ENCODE data around the gene NEGR1. TPM values are rescaled to one million over a fixed set of nuclear protein-coding genes. Genes with fewer than 3 reads are reported as not detected.

The NEGR1 gene
- polyA plus RNA-seq, 3 donors, result 1.6 to 45.8 (median 10.3) TPM

DNA sequence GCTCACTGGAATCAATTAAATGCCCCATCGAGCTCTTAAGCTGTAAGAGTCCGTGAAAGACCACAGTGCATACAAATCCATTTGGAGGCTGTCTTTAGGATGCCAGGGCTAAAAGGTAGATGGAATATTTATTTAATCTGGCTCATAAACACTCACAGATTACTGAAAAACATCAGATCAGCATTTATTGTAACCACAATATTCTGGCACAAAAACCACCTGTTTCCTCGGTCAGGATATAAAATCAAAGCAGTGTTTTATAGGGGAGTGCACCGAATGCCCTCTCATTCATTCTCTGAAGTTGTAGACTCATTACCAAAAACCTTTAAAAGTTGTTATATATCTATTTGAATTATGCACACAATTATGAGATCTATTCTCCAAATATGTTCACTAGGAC lies 500.9 kb downstream of the NEGR1 start:
- WGBS, 3 donors, result 74 to 90% (median 74%) methylated on average over 4 of the region's 4 CpGs
- H3K27ac ChIP-seq (ENCODE audit: low read depth, low read length), result no peak overlapping the region

GRCh38 chr1:71780681-71781080 lies 501.7 kb downstream of the NEGR1 start:
- H3K27ac ChIP-seq (ENCODE audit: low read depth, low read length), result no peak overlapping the region
- 93 to 96% (median 93%) methylated on average over 3 of the region's 3 CpGs for whole genome bisulfite sequencing, 3 donors

- 52 to 58% (median 56%) methylated on average over 1 of the region's 1 CpG for WGBS, 3 donors
- H3K27ac ChIP-seq (ENCODE audit: low read depth, low read length), result no peak overlapping the region
These were observed 503.4 kb downstream of the NEGR1 start for GRCh38 chr1:71778940-71779339.

DNA sequence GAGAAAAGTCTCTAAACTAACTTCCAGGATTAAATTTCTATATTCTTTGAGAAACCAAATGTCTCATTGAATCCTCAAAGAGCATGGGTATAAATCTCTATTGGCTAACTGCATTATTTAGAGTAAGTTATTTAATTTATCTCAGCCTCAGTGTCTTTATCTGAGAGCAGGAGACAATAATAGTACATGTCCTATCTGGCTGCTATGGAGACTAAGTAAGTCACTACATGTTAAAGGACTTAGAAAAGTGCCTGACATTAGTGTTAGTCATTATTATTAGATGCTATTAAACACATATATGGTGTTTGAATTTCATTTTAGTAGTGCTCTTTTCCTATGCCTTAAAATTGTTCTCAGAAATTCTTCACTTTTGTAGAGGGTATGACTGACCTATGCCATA lies 505.2 kb downstream of the NEGR1 start:
- H3K27ac ChIP-seq (ENCODE audit: low read depth, low read length), result no peak overlapping the region

- H3K27ac ChIP-seq (ENCODE audit: low read depth, low read length), result no peak overlapping the region
- 40 to 65% (median 63%) methylated on average over 1 of the region's 1 CpG for WGBS, 3 donors
These were observed 507.6 kb downstream of the NEGR1 start for GRCh38 chr1:71774705-71775104.

DNA sequence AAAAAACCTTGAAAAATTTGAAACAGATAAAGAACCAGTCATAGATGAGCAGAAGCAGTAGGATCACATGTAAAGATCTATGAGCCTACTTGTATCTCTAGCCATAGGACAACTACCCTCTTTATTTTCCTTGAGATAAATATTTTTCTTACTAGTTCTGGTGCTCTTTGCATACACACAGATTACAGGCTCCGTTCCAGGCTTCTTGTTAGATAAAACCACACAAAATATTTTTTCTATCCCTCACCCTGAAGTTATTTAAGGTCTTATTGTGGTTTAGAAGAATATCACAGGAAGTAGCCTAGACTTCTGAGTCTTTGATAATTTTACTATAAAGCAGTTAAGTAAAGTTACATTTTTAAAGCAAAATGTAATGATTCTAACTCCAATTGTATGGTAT lies 512.2 kb downstream of the NEGR1 start:
- 46 to 66% (median 58%) methylated on average over 1 of the region's 1 CpG for WGBS, 3 donors
- no peak overlapping the region for H3K27ac ChIP-seq (ENCODE audit: low read depth, low read length)

GRCh38 chr1:71766748-71767147 lies 515.6 kb downstream of the NEGR1 start:
- WGBS, 3 donors, result 68 to 84% (median 71%) methylated on average over 4 of the region's 4 CpGs
- H3K27ac ChIP-seq (ENCODE audit: low read depth, low read length), result no peak overlapping the region

- H3K27ac ChIP-seq (ENCODE audit: low read depth, low read length), result no peak overlapping the region
- WGBS, 3 donors, result 40 to 63% (median 60%) methylated on average over 1 of the region's 1 CpG
These were observed 519.7 kb downstream of the NEGR1 start for GRCh38 chr1:71762514-71763255.

DNA sequence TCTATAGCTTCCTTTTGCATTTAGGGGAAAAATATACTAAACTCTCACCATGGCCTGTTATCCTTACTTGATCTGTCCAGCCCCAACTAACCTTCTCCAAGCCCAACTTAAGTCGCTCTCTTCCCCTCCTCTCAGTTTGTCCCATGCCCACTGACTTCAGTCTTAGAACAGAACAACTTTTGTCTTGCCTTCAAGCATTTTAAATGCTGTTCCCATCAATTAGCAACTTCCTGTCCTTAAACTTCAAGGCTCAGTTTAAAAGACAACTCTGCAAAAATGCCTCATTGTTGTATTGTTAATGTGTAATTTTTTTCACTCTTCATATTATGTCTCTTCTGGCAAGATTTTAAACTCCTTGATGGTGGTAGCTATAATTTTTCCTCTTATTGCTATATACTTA lies 526.9 kb downstream of the NEGR1 start:
- H3K27ac ChIP-seq (ENCODE audit: low read depth, low read length), result no peak overlapping the region
- WGBS, 3 donors, result 81 to 91% (median 87%) methylated on average over 1 of the region's 1 CpG

DNA sequence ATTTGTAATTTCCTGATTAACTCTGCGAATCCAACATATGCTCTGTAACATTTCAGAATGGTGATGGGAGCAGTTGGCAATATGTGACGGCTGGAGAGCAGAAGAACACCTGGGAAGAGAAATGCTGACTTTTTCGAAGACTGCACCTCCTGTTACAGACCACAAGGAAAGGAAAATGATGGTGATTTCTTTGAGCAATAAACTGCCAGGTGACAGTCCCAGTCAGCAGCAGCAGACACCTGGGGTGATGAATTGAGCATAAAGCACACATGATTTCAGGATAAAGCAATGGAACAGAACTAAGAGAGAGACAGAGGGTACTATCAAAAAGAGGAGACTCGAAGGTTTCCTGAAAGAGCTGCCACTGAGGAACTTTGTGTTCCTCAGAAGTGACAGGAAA lies 528.6 kb downstream of the NEGR1 start:
- WGBS, 3 donors, result 74 to 85% (median 83%) methylated on average over 4 of the region's 4 CpGs
- H3K27ac ChIP-seq (ENCODE audit: low read depth, low read length), result no peak overlapping the region

DNA sequence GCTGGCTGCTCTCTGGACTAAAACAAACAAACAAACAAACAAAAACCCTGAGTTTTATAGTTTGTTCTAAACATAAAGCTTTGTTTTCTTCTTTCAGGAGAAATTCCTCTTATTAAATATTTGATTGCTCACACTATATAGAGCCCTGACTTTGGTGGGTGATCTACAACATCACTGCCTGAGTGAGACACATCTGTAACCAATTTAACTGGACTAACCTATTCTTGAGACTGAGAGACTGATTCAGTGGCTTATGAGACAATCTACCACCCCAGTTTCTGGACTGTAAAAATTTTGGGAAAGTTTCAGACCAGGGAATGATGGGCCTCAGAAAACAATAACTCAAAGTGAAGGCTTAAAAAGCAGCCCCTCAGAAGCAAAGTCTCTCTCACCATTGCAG lies 537.0 kb downstream of the NEGR1 start:
- no peak overlapping the region for H3K27ac ChIP-seq (ENCODE audit: low read depth, low read length)

GRCh38 chr1:71743862-71744261 lies 538.5 kb downstream of the NEGR1 start:
- 39 to 58% (median 53%) methylated on average over 2 of the region's 2 CpGs for WGBS, 3 donors
- H3K27ac ChIP-seq (ENCODE audit: low read depth, low read length), result no peak overlapping the region

DNA sequence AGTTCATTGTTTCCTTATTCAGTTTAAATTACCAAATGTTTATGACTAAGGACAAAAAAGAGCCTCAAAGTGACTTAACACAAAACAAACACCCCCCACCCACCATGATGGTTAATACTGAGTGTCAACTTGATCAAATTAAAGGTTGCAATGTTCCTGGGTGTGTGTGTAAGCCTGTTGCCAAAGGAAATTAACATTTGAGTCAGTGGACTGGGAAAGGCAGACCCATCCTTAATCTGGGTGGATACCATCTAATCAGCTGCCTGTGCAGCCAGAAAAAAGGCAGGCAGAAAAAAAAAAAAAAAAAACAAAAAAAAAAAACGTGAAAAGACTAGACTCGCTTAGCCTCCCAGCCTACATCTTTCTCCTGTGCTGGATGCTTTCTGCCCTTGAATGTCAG lies 543.4 kb downstream of the NEGR1 start:
- no peak overlapping the region for H3K27ac ChIP-seq (ENCODE audit: low read depth, low read length)
- 75 to 81% (median 78%) methylated on average over 2 of the region's 2 CpGs for WGBS, 3 donors

DNA sequence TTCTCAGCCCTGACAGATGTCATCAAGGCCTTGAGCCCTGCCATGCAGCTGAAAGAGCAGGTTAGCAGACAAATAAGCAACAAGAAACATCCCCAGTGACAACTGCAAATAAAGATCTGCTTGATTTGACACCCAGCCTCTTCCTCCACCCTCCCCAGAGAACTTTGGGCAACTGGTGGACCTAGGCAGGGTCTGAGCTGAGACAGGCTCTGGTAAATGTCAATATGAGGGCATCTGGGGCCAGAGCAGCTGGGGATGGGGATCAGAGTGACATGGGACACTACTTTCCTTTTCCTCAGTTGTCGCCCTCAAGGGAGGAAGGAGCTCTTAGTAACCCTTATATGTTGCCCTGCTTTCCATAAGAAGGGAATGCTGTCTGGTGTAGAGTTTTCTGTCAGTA lies 544.1 kb downstream of the NEGR1 start:
- 91 to 94% (median 93%) methylated on average over 1 of the region's 1 CpG for WGBS, 3 donors
- no peak overlapping the region for H3K27ac ChIP-seq (ENCODE audit: low read depth, low read length)

- 80 to 85% (median 83%) methylated on average over 3 of the region's 3 CpGs for WGBS, 3 donors
These were observed 544.6 kb downstream of the NEGR1 start for GRCh38 chr1:71737768-71738167.

DNA sequence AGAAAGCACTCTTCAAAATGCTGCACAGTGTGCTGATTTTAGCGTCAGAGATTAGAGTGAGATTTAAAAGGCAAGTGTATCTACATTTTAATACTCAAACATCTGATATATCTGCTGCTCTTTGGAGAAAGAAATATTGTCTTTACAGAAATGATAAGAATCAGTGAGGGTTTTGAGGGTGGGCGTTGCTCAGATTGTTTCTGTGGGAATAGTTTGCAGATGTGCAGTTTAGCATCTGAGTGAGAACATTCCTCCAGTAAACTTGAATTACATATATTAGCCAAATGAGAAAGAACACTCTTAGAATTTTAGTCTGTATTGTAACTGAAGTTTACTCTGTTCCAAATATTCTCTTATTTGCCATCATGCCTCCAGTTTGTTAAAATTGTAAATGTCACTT lies 549.2 kb downstream of the NEGR1 start:
- H3K27ac ChIP-seq (ENCODE audit: low read depth, low read length), result no peak overlapping the region
- 31 to 41% (median 37%) methylated on average over 2 of the region's 2 CpGs for WGBS, 3 donors

More at GRCh38 chr1:71737768-71738167, 544.6 kb downstream of the NEGR1 start:
- H3K27ac ChIP-seq (ENCODE audit: low read depth, low read length), result no peak overlapping the region

DNA sequence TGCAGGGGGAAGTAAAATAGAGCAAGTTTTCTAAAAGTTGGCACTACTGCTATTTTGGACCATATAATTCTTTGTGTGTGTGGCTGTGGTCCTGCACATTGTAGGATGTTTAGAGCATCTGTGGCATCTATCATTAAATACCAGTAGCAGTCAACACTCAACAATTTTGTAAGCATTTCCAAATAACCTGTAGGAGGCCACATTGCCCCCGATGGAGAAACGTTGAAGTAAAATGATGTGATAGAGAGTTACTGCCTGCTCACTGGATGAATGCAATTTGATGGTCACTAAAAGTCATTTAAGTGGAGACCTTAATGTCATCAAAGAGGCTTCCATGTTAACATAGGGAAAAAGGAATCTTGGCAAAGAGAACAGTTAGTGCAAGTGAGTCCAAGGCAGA lies 560.8 kb downstream of the NEGR1 start:
- WGBS, 3 donors, result 65 to 87% (median 79%) methylated on average over 2 of the region's 2 CpGs
- H3K27ac ChIP-seq (ENCODE audit: low read depth, low read length), result no peak overlapping the region

DNA sequence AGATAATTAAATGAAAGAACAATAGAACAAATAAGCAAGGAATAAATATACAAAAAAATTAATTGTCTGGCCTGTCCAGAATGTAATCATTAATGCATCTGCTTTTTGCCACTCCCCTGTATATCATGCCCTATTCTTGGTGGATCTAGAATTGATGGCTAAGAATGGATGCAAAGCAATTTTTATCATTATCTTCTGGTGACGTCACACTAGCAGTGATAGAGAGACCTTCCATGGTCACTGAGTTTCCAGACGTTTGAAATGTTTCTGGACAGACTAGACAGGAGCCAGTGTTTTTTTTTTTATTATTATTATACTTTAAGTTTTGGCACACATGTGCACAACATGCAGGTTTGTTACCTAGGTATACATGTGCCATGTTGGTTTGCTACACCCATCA lies 563.0 kb downstream of the NEGR1 start:
- no peak overlapping the region for H3K27ac ChIP-seq (ENCODE audit: low read depth, low read length)
- 53 to 71% (median 58%) methylated on average over 2 of the region's 2 CpGs for WGBS, 3 donors

- no peak overlapping the region for H3K27ac ChIP-seq (ENCODE audit: low read depth, low read length)
These were observed 565.2 kb downstream of the NEGR1 start for GRCh38 chr1:71717186-71717585.

DNA sequence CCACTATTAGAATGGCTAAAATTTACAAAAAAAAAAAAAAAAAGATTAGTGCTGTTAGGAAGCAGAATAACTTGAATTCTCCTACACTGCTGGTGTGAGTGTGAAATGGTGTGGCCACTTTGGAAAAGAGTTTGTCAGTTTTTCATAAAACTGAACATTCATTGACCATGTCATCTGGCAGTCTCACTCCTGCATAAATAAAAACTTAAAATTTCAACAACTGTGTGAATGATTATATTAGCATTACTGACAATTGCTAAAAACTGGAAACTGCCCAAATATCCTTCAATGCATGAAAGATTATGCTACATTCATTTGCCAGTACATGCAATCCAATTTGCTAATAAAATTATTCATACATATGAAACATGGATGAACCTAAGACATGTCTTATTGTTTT lies 570.9 kb downstream of the NEGR1 start:
- H3K27ac ChIP-seq (ENCODE audit: low read depth, low read length), result no peak overlapping the region
